ENCODE data around the gene LARGE2. TPM values are rescaled to one million over a fixed set of nuclear protein-coding genes. Genes with fewer than 3 reads are reported as not detected.

LARGE2 gene
- total and polyA plus RNA-seq, 2 donors (not counting 3 experiments of a cell fraction or from before 2014, with no cell fraction given): 0.06 TPM; not detected in 1

GRCh38 chr11:45961751-45962240 lies 39.3 kb downstream of the LARGE2 start:
- H3K9me3 ChIP-seq (replicated peaks; ENCODE audit: control insufficient read depth, insufficient read depth, low read length): no peaks in the 10 kb centered on the region
- CTCF ChIA-PET: interaction anchor here (1.4 to 5.6 kb wide), 2 partner anchors 13 to 45 kb away, joined by 3 to 52 read pairs; no protein-coding TSS in a partner anchor
- no peak for DNase-seq (ENCODE audit: low read depth, low spot score)
- peaks cover 0 to 5% of the 10 kb centered on the region in 2 experiments for H3K36me3 ChIP-seq (ENCODE audit: control insufficient read depth in 2 of 2, extremely low read depth in 1 of 2, insufficient read depth in 2 of 2, low read length in 2 of 2)
- no peak overlapping the region for H3K27ac ChIP-seq (ENCODE audit: insufficient read depth, low read depth, low read length)
- intact Hi-C loops (cut with micrococcal nuclease) (no loop called here), dilution Hi-C loops (cut with MboI; ENCODE audit: extremely low pct_ligation_motif_present, low sequenced_read_pairs) (no loop called here)
- no peak overlapping the region for H2AFZ ChIP-seq (ENCODE audit: low read depth, low read length)
- no TSS peak for BruUV-seq (replicated peaks)
- TF ChIP-seq MYC (IDR thresholded peaks at IDR 0.05; ENCODE audit: low read depth, low read length) (no peak), MAX (IDR thresholded peaks at IDR 0.05; ENCODE audit: insufficient read depth, insufficient read length) (no peak), POLR2AphosphoS5 (IDR thresholded peaks at IDR 0.05; ENCODE audit: insufficient read depth, low read depth, low read length) (no peak), CTCF (IDR thresholded peaks at IDR 0.05; ENCODE audit: extremely low read depth in 1 of 2, insufficient read depth in 1 of 2, low read depth in 1 of 2, low read length in 2 of 2) (no peak), GATA2 (IDR thresholded peaks at IDR 0.05; ENCODE audit: insufficient read depth, insufficient read length, low read depth, low read length) (no peak), EZH2 (IDR thresholded peaks at IDR 0.05; ENCODE audit: borderline replicate concordance, low read depth, low read length, severe bottlenecking) (no peak), JUN (IDR thresholded peaks at IDR 0.05; ENCODE audit: borderline replicate concordance, insufficient read depth, insufficient read length, low read depth) (no peak), POLR2A (IDR thresholded peaks at IDR 0.05; ENCODE audit: low read depth, low read length) (no peak), FOS (IDR thresholded peaks at IDR 0.05; ENCODE audit: borderline replicate concordance, insufficient read depth, low read length) (no peak)
- no peak overlapping the region for H3K9ac ChIP-seq (replicated peaks; ENCODE audit: extremely low read depth, insufficient read depth, low read length)
- POLR2A ChIA-PET: no interaction called here
- FAIRE-seq: no peak
- H3K4me3 ChIP-seq (replicated peaks in 1 of 3; ENCODE audit: insufficient read depth in 1 of 3, low read depth in 1 of 3, low read length in 3 of 3): no peak overlapping the region
- no peaks in the 10 kb centered on the region for H3K4me1 ChIP-seq (ENCODE audit: control insufficient read depth, extremely low read depth, insufficient read depth, low read length)
- H3K9me1 ChIP-seq (replicated peaks; ENCODE audit: control insufficient read depth, extremely low read depth, insufficient read depth, low read length): no peaks in the 10 kb centered on the region
- no peaks in the 10 kb centered on the region for H3K27me3 ChIP-seq (ENCODE audit: control insufficient read depth in 2 of 2, insufficient read depth in 2 of 2, low read length in 2 of 2)
- H4K20me1 ChIP-seq (replicated peaks; ENCODE audit: control insufficient read depth, extremely low read depth, insufficient read depth, low read length): no peaks in the 10 kb centered on the region
- H3K79me2 ChIP-seq (ENCODE audit: control insufficient read depth, insufficient read depth, low read length): no peaks in the 10 kb centered on the region
- H3K4me2 ChIP-seq (ENCODE audit: insufficient read depth, low read length): no peak overlapping the region

Measured in endothelial cell of umbilical vein (primary cell).